GM23248 (cell line): ENCODE data around the gene PALM.

ENCODE experiments used
- EZH2 ChIP-seq: fragments of 200-600 bp; sonication (generic); IDR thresholded peaks from 2 replicates; pipeline ENCODE4 v1.6.1; 2018; ENCODE audit warnings: antibody characterized with exemption, mild to moderate bottlenecking; ENCODE audit not compliant: insufficient read depth, poor library complexity, severe bottlenecking
- EZH2phosphoT487 ChIP-seq: fragments of 200-600 bp; sonication (generic); IDR thresholded peaks from 2 replicates; pipeline ENCODE4 v1.6.1; 2018; ENCODE audit warnings: antibody characterized with exemption, moderate library complexity, mild to moderate bottlenecking, low read depth; ENCODE audit not compliant: insufficient read depth

DNA sequence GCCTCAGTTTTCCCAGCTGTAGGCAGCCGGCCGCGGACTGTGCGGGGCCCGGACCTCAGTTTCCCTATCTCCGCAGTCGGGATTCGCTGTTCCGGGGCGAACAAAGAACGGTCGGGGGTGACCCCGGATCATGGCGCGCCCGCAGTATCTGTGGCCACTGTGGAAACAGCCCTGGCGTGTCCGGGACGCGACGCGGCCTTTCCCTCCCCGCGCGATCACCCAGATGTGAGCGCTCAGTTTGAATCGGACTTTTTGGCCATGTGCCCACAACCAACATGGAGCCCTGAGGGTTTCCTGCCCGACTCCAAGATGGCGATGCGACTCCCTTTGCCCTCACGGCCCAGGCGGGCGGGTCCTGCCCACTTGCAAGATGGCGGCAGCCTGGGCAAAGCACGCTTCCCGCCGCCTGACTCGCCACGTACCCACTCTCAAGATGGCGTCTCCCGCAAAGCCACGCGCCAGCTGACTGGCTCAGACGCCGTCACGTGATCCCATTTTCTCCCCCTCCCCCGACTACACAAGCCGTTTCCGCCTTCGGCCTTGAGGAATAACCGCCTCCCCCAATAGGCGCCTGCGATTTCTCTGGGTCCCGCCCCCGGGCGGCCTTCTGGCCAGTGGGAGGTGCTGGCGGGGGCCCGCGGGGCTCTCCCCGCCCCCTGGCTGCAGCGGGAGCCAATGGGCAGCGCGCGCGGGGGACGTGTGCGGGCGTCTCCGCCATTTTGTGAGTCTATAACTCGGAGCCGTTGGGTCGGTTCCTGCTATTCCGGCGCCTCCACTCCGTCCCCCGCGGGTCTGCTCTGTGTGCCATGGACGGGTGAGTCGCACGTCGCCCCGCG lies 88.2 kb downstream of the PALM start, which contains the start of gene PTBP1:
- TF ChIP-seq EZH2 (no peak), EZH2phosphoT487 (no peak)
